ENCODE data around the gene ZNF573. TPM values are rescaled to one million over a fixed set of nuclear protein-coding genes. Genes with fewer than 3 reads are reported as not detected.

ZNF573 gene
- total RNA-seq, 1 donor from 2014 or later = 12.2 TPM

DNA sequence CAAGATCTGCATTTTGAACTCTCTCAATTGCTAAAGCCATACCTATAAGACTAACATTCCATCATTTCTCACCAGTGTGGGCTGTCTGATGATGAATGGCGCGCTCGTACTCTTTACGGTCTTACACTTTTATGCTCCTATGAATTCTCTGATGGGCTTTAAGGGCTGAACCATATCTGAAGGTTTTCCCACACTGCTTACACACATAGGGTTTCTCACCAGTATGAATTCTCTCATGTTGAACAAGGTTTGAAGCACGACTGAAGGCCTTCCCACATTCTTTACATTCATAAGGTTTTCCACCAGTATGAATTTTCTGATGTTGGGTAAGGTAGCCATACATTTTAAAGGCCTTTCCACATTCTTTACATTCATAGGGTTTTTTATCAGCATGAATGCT, 41.0 kb downstream of the ZNF573 start:
- no peak for DNase-seq
- Mint-ChIP-seq H3K36me3 (ENCODE audit: unreplicated experiment) (peaks cover 63% of the 10 kb centered on the region), H3K4me3 (ENCODE audit: unreplicated experiment) (no peak overlapping the region), H3K27me3 (ENCODE audit: unreplicated experiment) (peaks cover 3% of the 10 kb centered on the region), H3K9me3 (ENCODE audit: unreplicated experiment) (peaks cover 19% of the 10 kb centered on the region), H3K4me1 (ENCODE audit: low read depth, unreplicated experiment) (peaks cover 3% of the 10 kb centered on the region), H3K27ac (ENCODE audit: unreplicated experiment) (no peak overlapping the region)
- TF ChIP-seq CTCF (IDR thresholded peaks at IDR 0.05; ENCODE audit: partially characterized antibody, unreplicated experiment) = no peak

GRCh38 chr19:37725181-37725580, 54.2 kb downstream of the ZNF573 start:
- H3K4me1 Mint-ChIP-seq (ENCODE audit: low read depth, unreplicated experiment) = no peaks in the 10 kb centered on the region
- no peak overlapping the region for H3K4me3 Mint-ChIP-seq (ENCODE audit: unreplicated experiment)
- no peaks in the 10 kb centered on the region for H3K36me3 Mint-ChIP-seq (ENCODE audit: unreplicated experiment)
- H3K27me3 Mint-ChIP-seq (ENCODE audit: unreplicated experiment) = no peaks in the 10 kb centered on the region
- no peak for DNase-seq
- no peaks in the 10 kb centered on the region for H3K9me3 Mint-ChIP-seq (ENCODE audit: unreplicated experiment)
- no peak overlapping the region for H3K27ac Mint-ChIP-seq (ENCODE audit: unreplicated experiment)
- TF ChIP-seq CTCF (IDR thresholded peaks at IDR 0.05; ENCODE audit: partially characterized antibody, unreplicated experiment) = no peak

- Mint-ChIP-seq H3K27me3 (ENCODE audit: unreplicated experiment) (peaks cover 1% of the 10 kb centered on the region), H3K4me3 (ENCODE audit: unreplicated experiment) (peak overlapping the region; percentile 95), H3K9me3 (ENCODE audit: unreplicated experiment) (peaks cover 3% of the 10 kb centered on the region), H3K27ac (ENCODE audit: unreplicated experiment) (no peak overlapping the region), H3K4me1 (ENCODE audit: low read depth, unreplicated experiment) (peaks cover 8% of the 10 kb centered on the region), H3K36me3 (ENCODE audit: unreplicated experiment) (no peaks in the 10 kb centered on the region)
- no peak for DNase-seq
- TF ChIP-seq CTCF (IDR thresholded peaks at IDR 0.05; ENCODE audit: partially characterized antibody, unreplicated experiment) = peak; percentile 8
Observed at GRCh38 chr19:37719927-37720265, 59.5 kb downstream of the ZNF573 start.

GRCh38 chr19:37719111-37719926, 60.1 kb downstream of the ZNF573 start, which contains the start of gene ZNF607:
TSS of gene ZNF607 (minus strand) at chr19:37719761. CDS start at chr19:37711618, 8,143 bp downstream.
- Mint-ChIP-seq H3K27me3 (ENCODE audit: unreplicated experiment) (peaks cover 1% of the 10 kb centered on the region), H3K36me3 (ENCODE audit: unreplicated experiment) (no peaks in the 10 kb centered on the region), H3K4me1 (ENCODE audit: low read depth, unreplicated experiment) (peaks cover 8% of the 10 kb centered on the region)

More at GRCh38 chr19:37719111-37719926, 60.1 kb downstream of the ZNF573 start, which contains the start of gene ZNF607:
- DNase-seq = peak; percentile 97
- Mint-ChIP-seq H3K9me3 (ENCODE audit: unreplicated experiment) (peaks cover 3% of the 10 kb centered on the region), H3K4me3 (ENCODE audit: unreplicated experiment) (peak within 1 kb of the TSS; percentile 95), H3K27ac (ENCODE audit: unreplicated experiment) (peak within 1 kb of the TSS; percentile 63)
- peak; percentile 64 for TF ChIP-seq CTCF (IDR thresholded peaks at IDR 0.05; ENCODE audit: partially characterized antibody, unreplicated experiment)

All from glutamatergic neuron (in vitro differentiated cells).